Lung (tissue), 16 donors: ENCODE measurements around the gene VDAC1. TPM values are rescaled to one million over a fixed set of nuclear protein-coding genes. Genes with fewer than 3 reads are reported as not detected.

Experiments
- ATAC-seq: fragments of 200-7000 bp; cut with Tn5 transposase; one replicate; pipeline ENCODE4 v1.9.1; 2020; ENCODE audit warnings: moderate number of reproducible peaks; ENCODE audit not compliant: insufficient read depth, low FRiP score
- DNase-seq, 3 donors: peaks; one replicate each; pipeline ENCODE4 v3.0.0-alpha.2; 2013 to 2017
- H3K27ac ChIP-seq, 2 donors: one replicate each; pipeline ENCODE4 v1.5.1; 2013; ENCODE audit warnings: mild to moderate bottlenecking in 2 of 2, moderate library complexity in 2 of 2, control low read depth in 1 of 2, inconsistent platforms in 1 of 2, low read depth in 1 of 2, low read length in 1 of 2
- H3K27me3 ChIP-seq, 3 donors: one replicate each; pipeline ENCODE4 v1.5.1; 2013; ENCODE audit warnings: low read length in 2 of 3; ENCODE audit not compliant: control insufficient read depth in 3 of 3, insufficient read depth in 3 of 3
- H3K36me3 ChIP-seq, 4 donors: one replicate each; pipeline ENCODE4 v1.5.1; 2013; ENCODE audit warnings: low read length in 4 of 4, mild to moderate bottlenecking in 1 of 4, moderate library complexity in 1 of 4; ENCODE audit not compliant: control insufficient read depth in 4 of 4, insufficient read depth in 4 of 4
- H3K4me1 ChIP-seq, 5 donors: one replicate each; pipeline ENCODE4 v1.5.1; 2013; ENCODE audit warnings: low read length in 5 of 5, mild to moderate bottlenecking in 2 of 5, moderate library complexity in 1 of 5; ENCODE audit not compliant: control insufficient read depth in 5 of 5, insufficient read depth in 5 of 5
- H3K4me3 ChIP-seq: one replicate; pipeline ENCODE4 v1.5.1; 2013; ENCODE audit warnings: mild to moderate bottlenecking, control low read depth, moderate library complexity
- H3K9ac ChIP-seq, 2 donors: one replicate each; pipeline ENCODE4 v1.5.1; 2013; ENCODE audit warnings: low read length in 2 of 2, control low read depth in 1 of 2; ENCODE audit not compliant: insufficient read depth in 1 of 2
- H3K9me3 ChIP-seq, 4 donors: one replicate each; pipeline ENCODE4 v1.5.1; 2013; ENCODE audit warnings: low read length in 3 of 4, mild to moderate bottlenecking in 1 of 4, moderate library complexity in 1 of 4; ENCODE audit not compliant: control insufficient read depth in 4 of 4, insufficient read depth in 3 of 4
- CTCF ChIP-seq: IDR thresholded peaks from 2 replicates; pipeline ENCODE4 v1.5.1; 2012; ENCODE audit warnings: mild to moderate bottlenecking; ENCODE audit errors: control extremely low read depth, extremely low read depth
- WGBS, 2 donors: extraction: QIAGEN DNeasy Blood & Tissue Kit; methylation state at CpG; one replicate each; pipeline ENCODE4 v1.1.7; 2013; 5-methylcytosine and 5-hydroxymethylcytosine counted together
- long read RNA-seq, 5 donors: transcript quantifications; one replicate each; lab custom pipeline, GENCODE V29; 2026
- polyA plus RNA-seq, 2 donors: library from polyadenylated mRNA; stranded (reverse); fragments of 200-250 nt; gene quantifications; one replicate each; pipeline ENCODE4 v1.2.1, GENCODE V29; 2013
- total RNA-seq, 2 donors: library from RNA; depleted of rRNA in 1 of 2; stranded (reverse); fragments of >200 nt in 1 of 2; gene quantifications; one replicate each; pipeline ENCODE4 v1.2.1, GENCODE V29; 2014 to 2021
- donor health status: control.
- donor health status: control.
- donor health status: Bipolar disorder and iron deficiency.
- donor health status: healthy.
- donor health status: DM: yes; HTN: yes; CAD: no.

The VDAC1 gene, protein sequence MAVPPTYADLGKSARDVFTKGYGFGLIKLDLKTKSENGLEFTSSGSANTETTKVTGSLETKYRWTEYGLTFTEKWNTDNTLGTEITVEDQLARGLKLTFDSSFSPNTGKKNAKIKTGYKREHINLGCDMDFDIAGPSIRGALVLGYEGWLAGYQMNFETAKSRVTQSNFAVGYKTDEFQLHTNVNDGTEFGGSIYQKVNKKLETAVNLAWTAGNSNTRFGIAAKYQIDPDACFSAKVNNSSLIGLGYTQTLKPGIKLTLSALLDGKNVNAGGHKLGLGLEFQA
- total RNA-seq (100 to 1,000 TPM; 109 to 130 TPM), polyA plus RNA-seq (100 to 1,000 TPM; 107 to 136 TPM)
- long read RNA-seq, donor 1, transcript VDAC1-203 (9 exons, 1,873 nt) = major isoform, 43 of 84 reads
- long read RNA-seq, donor 1, transcript VDAC1-202 (9 exons, 1,807 nt) = minor isoform, 10 of 84 reads
- long read RNA-seq, donor 1, transcript VDAC1-207 (4 exons, 635 nt) = minor isoform, 24 of 84 reads
- long read RNA-seq, donor 1, partial matches to known transcripts = 5 of 84 reads
- long read RNA-seq, donor 1, other reads (novel, unspliced or antisense) = 0 of 84 reads
- long read RNA-seq, donor 2, transcript VDAC1-203 (9 exons, 1,873 nt) = major isoform, 12 of 25 reads
- long read RNA-seq, donor 2, partial matches to known transcripts = 6 of 25 reads
- long read RNA-seq, donor 2, other reads (novel, unspliced or antisense) = 0 of 25 reads
- long read RNA-seq, donor 3, transcript VDAC1-203 (9 exons, 1,873 nt) = major isoform, 19 of 42 reads
- long read RNA-seq, donor 3, transcript VDAC1-207 (4 exons, 635 nt) = minor isoform, 14 of 42 reads
- long read RNA-seq, donor 3, partial matches to known transcripts = 5 of 42 reads
- long read RNA-seq, donor 3, other reads (novel, unspliced or antisense) = 0 of 42 reads
- long read RNA-seq, donor 4, transcript VDAC1-207 (4 exons, 635 nt) = minor isoform, 13 of 43 reads
- long read RNA-seq, donor 4, transcript VDAC1-203 (9 exons, 1,873 nt) = major isoform, 19 of 43 reads
- long read RNA-seq, donor 4, partial matches to known transcripts = 9 of 43 reads
- long read RNA-seq, donor 4, other reads (novel, unspliced or antisense) = 0 of 43 reads
- long read RNA-seq, donor 5, transcript VDAC1-202 (9 exons, 1,807 nt) = minor isoform, 10 of 108 reads
- long read RNA-seq, donor 5, transcript VDAC1-203 (9 exons, 1,873 nt) = major isoform, 48 of 108 reads
- long read RNA-seq, donor 5, transcript VDAC1-207 (4 exons, 635 nt) = minor isoform, 39 of 108 reads
- long read RNA-seq, donor 5, partial matches to known transcripts = 8 of 108 reads
- long read RNA-seq, donor 5, other reads (novel, unspliced or antisense) = 0 of 108 reads

DNA sequence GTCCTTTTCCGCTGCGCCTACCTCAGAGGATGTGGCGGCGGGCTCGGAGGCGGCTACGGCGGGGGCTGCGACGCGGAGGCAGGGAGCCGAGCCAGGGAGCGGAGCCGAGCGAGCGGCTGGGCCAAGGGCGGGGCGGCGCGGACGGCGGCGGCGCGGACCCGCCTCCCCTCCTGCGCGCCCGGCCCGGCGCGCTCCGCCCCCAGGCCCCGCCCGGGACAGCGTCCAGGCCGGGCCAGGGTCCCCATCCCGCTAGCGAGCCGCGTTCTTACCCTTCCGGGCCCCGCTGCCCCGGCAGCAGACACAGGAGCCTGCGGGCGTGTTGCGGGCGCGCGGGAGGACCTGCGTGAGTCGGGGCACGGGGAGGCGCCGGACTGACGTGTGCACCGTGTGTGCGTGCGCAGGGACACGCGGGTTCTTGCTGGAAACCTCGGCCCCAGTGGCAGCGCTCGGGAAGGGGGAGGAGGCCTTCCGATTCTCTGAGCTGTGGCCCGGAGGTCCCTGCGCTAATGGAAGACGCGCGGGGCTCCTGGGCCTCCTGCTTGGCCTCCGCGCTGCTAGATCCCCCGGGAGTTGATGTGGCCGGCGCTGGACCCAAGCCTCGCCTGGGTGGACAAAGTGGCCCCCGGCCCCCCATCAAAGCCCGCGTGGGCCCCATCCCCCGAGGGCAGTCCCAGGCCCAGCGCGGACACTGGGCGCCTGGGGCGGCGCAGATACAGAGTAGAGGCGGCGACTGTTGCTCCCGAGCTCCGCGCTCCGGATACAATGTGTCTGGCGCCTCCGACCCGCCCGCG lies at the start of gene VDAC1:
VDAC1 (minus strand) TSS at position 350 of the 791 bp plus-strand sequence. CDS start 11,963 bp downstream, outside the sequence.
- Histone ChIP-seq H3K9ac (peak within 1 kb of the TSS; percentile 71 to 80), H3K9me3 (no peaks in the 10 kb centered on the region), H3K36me3 (peaks cover 0 to 8% (median 2%) of the 10 kb centered on the region in 4 donors), H3K4me1 (peaks cover 10 to 32% (median 17%) of the 10 kb centered on the region in 5 donors), H3K27ac (peak within 1 kb of the TSS; percentile 99 to 100), H3K27me3 (no peaks in the 10 kb centered on the region), H3K4me3 (peak within 1 kb of the TSS; percentile 86)
- TF ChIP-seq CTCF = no peak
- WGBS, 2 donors = 0 to 1% methylated on average over 81 to 96 of the region's 96 CpGs
- DNase-seq = peak; percentile 83 to 93 (median 89)
- ATAC-seq = peak; percentile 89

- no peaks in the 10 kb centered on the region for H3K36me3 ChIP-seq
- ATAC-seq (no peak), DNase-seq (peak in 1 of 3 donors; percentile 40)
- H3K9me3 ChIP-seq = no peaks in the 10 kb centered on the region
- H3K4me3 ChIP-seq = no peak overlapping the region
- H3K27me3 ChIP-seq = no peaks in the 10 kb centered on the region
- WGBS, 2 donors = 43 to 56% methylated on average over 5 of the region's 5 CpGs
- H3K4me1 ChIP-seq = no peaks in the 10 kb centered on the region
- H3K27ac ChIP-seq = no peak overlapping the region
- no peak overlapping the region for H3K9ac ChIP-seq
- TF ChIP-seq CTCF = no peak
Measured at GRCh38 chr5:134053840-134054338, 49.1 kb upstream of the VDAC1 start.

DNA sequence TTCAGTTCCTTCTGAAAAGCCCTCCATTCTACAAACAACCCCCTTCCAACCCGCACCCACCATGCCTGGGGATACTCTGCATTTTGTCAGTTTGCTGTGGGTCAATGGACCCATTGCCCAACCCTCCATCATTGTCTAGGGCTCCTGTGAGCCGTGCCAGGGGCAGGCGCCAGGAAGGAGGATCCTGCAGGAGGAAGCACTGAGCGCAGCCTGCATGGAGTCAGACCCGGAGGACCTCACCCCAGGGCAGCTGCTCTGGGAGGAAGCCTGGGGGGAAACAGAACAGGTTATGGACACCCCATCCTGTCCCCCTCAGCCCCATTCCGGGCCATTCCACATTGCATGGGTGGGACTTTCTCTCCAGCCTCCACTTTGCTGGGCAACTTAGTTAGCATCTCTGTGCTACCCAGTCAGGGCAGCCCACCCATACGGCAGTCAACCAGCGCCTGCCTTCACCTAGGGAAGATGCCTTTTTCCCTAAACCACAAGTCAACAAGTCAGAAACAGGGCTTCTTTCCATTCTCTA lies 48.6 kb upstream of the VDAC1 start:
- no peak overlapping the region for H3K4me3 ChIP-seq
- ATAC-seq = no peak
- H3K4me1 ChIP-seq = no peaks in the 10 kb centered on the region
- H3K27ac ChIP-seq = no peak overlapping the region
- WGBS, 2 donors = 49 to 69% methylated on average over 8 of the region's 8 CpGs
- no peak for TF ChIP-seq CTCF
- no peak for DNase-seq
- no peaks in the 10 kb centered on the region for H3K36me3 ChIP-seq
- H3K9me3 ChIP-seq = no peaks in the 10 kb centered on the region
- no peaks in the 10 kb centered on the region for H3K27me3 ChIP-seq
- no peak overlapping the region for H3K9ac ChIP-seq
